Stimulated activated CD4-positive, alpha-beta T cell treated with anti-CD3 and anti-CD28 coated beads, Interleukin-1b, Interleukin-23, amount 100 ng/mL, for 48 hours (primary cell): ENCODE measurements around the gene C2CD4D.
A peak's percentile ranks its signal among the peaks of the same experiment; 100 is the strongest.
"Not testable (repeated sequence)": the region's sequence is repeated elsewhere in the genome, so short reads cannot be mapped to it uniquely, and the experiment has no call there.

Source experiments
- DNase-seq: peaks from one replicate; pipeline ENCODE4 v3.0.0-alpha.2; 2020

C2CD4D gene

GRCh38 chr1:151858030-151858746, 18.6 kb upstream of the C2CD4D start:
- no peak for DNase-seq

- DNase-seq, result no peak
These were observed 16.3 kb upstream of the C2CD4D start for GRCh38 chr1:151855933-151856332.

DNA sequence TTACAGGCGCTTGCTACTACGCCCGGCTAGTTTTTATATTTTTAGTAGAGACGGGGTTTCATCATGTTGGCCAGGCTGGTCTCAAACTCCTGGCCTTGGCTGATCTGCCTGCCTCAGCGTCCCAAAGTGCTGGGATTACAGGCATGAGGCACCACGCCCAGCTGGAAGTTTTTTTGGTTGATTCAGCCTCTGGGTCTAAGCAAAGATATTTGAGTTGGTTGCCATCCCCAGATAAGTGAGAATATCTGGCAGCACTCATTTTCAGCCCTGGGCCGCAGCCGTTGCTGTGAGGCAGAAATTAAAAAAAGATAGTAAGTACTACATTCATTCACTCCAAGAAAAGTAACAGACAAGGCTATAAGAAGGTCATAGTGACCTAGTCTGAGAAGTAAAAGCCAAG, 15.9 kb upstream of the C2CD4D start:
- DNase-seq, result not testable (repeated sequence)

DNA sequence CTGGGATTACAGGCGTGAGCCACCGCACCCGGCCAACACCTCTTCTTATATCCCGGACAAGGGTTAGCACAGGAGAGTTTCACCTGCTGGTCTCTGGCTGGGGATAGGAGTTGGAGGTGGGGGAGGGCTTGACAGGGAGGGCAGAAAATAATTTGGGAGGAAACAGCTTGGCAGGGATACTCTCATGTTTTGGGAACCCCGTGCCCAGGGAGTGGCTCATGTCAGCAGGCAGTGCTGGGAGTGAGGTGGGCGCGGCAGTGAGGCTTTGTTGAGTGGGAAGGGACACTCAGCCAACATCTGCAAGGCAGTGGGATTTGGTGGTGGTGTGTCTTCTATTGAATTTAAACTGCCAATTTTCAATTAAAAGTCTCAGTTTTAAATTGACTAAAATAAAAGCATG, 15.0 kb upstream of the C2CD4D start:
- DNase-seq, result no peak

- DNase-seq, result no peak
These were observed 13.9 kb upstream of the C2CD4D start, which contains the start of gene THEM5 for GRCh38 chr1:151853411-151853943. Gene THEM5, minus strand, starts transcription at chr1:151853712. Its CDS starts 147 bp downstream, at chr1:151853565.

GRCh38 chr1:151852733-151853132, 13.1 kb upstream of the C2CD4D start:
- DNase-seq, result no peak

- no peak for DNase-seq
These were observed 12.3 kb upstream of the C2CD4D start for GRCh38 chr1:151851886-151852285.

GRCh38 chr1:151849871-151850270, 10.3 kb upstream of the C2CD4D start:
- no peak for DNase-seq

GRCh38 chr1:151849126-151849525, 9.5 kb upstream of the C2CD4D start:
- no peak for DNase-seq

DNA sequence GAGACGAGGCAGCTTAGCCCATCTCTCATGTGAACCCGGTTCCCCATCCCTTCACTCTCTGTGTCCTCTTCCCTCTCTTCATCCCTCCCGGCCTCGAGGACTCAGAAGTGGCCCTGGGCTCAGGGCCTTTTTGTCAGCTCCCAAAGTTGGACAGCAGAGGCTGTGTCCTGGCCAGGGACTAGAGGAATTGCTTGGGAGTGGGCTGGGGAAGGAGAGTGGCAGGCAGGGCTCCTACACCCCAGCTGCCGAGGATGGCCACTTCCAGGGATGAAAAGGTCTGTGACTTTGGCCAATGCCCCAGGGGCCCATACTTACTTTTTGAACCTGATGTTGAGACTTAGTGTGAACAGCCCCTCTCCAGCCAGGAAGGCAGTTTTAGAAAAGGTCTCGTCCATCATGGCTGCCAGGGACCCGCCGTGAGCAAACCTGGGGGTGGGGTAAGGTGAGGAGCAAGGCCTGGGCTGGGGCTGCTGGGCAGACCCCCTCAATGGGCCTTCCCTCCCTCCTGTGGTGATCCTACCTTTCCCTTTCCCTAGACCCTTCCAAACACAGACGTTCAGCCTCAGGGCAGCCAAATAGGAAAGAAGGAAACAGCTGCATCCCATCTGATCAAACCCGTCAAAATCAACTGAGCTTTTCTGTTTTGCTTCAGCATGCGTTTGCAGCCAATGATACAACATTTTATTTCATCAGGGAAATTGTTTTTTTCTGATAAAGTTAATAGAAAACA, 8.4 kb upstream of the C2CD4D start:
- DNase-seq, result no peak

DNA sequence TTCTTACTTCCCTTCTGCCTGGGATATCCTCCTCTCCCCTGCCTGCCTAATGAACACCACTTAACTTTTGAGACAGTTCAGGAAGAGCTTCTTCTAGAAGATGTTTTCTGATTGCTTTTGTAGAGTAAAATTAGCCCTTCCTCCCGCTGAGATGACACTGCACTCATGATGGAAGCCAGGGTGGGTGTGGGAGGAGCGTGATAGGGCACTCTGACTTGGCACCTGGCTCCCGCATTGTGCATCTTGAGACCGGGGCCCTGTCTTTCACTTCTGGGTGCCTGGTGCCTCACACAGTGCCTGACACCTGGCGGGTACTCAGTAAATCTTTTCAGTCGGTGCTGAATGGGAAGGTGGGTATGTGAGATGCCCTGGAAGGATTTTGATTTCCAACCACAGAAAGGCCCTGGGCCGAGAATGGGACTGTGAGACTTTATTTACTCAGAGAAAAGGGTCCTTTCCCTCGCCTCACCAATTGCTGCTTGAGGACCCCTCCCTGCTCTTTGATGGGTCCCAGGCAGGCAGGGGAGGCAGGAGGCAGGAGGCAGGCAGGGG, 7.1 kb upstream of the C2CD4D start:
- DNase-seq, result peak; percentile 52

GRCh38 chr1:151846062-151846568, 6.5 kb upstream of the C2CD4D start:
- DNase-seq, result peak; percentile 46

- DNase-seq, result no peak
These were observed 3.8 kb upstream of the C2CD4D start for GRCh38 chr1:151843398-151843797.

GRCh38 chr1:151841141-151841540, 1.5 kb upstream of the C2CD4D start:
- DNase-seq, result no peak

GRCh38 chr1:151840421-151840820, 801 bp upstream of the C2CD4D start:
- no peak for DNase-seq

- DNase-seq, result no peak
These were observed 573 bp downstream of the C2CD4D start for GRCh38 chr1:151839082-151839412.

DNA sequence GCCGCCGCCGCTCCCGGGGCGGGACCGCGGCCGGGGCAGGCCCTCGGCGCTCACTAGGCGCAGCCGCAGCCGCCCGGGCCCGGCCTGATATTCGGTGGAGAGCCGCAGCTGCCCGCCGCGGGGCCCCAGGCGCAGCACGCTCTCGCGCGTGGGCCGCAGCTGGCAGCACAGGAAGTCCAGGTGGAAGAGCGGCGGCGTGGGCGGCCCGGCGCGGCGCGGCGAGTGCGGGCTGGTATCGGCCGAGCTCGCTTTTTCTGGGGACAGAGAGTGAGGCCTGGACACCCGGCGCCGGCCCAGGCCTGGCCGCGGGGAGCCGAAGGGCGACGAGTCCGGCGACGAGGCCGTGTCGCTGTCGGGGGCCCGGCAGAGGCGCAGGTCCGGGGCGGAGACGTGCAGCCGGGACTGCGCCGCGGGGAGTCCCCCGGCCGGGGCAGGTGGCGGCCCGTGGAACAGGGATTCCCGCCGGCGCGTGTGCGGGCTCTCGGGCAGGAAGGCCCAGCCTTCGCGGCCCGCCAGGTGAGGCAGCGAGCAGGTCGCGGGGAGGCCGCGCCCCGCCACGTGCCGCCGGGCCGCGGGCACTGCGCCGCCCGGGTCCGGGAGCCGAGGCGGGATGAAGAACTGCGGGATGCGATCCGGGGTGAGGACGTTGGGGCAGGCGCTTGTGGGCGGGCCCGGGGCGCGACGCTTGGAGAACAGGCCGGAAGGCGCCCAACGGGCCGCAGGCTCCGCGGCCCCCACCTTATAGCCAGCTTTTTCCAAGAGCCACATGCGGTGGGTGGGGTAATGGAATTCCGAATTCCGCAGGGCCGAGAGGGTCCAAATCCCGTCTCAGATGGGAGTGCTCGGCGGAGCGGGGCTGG, 1.2 kb downstream of the C2CD4D start:
- peak; percentile 44 for DNase-seq

GRCh38 chr1:151837884-151838221, 1.8 kb downstream of the C2CD4D start:
- DNase-seq, result no peak

GRCh38 chr1:151837197-151837596, 2.4 kb downstream of the C2CD4D start:
- no peak for DNase-seq

GRCh38 chr1:151835596-151835995, 4.0 kb downstream of the C2CD4D start:
- DNase-seq, result no peak

GRCh38 chr1:151834239-151834638, 5.4 kb downstream of the C2CD4D start:
- DNase-seq, result no peak

DNA sequence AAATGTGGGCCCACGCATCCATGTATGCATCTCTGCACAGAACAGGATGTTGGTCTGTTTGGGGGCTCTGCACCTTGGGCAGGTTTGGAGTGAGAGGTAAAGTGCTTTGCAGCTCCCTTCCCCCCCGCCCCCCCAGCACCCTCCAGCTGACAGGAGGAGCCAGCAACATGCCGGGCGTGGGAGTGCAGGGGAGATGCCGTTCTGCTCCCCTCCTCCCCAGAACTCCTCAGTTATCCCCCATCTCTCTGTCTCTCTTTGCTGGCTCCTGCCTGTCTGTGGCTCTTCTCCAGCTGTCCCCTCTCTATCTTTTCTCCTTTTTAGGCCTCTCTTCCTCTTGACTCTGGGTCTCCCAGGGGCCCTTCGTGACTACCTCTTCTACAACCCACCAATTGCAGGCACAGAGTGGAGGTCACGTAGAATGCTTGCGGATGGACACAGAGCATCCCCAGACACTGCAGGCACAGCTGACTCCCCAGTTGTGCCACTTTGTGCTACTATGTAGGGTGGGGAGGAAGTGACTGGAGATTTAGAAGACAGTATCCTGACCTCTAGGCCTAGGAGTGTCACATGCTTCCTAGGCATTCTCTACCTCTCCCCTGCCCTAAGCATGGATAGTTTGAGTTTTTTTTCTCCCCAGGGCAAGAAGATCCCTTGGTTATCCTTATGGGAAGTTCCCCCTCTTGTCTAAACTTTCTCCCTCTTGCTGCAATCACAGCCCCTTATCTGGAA, 6.3 kb downstream of the C2CD4D start:
- DNase-seq, result no peak
